Thymus (tissue), 11 donors: ENCODE data around the gene CRHR2. TPM values are rescaled to one million over a fixed set of nuclear protein-coding genes. Genes with fewer than 3 reads are reported as not detected.
"Not testable (repeated sequence)": the region's sequence is repeated elsewhere in the genome, so short reads cannot be mapped to it uniquely, and the experiment has no call there.

ENCODE experiments used
- DNase-seq, 9 donors: peaks; one replicate each; pipeline ENCODE4 v3.0.0-alpha.2; 2013; ENCODE audit warnings: low spot score in 9 of 9, low read depth in 6 of 9, missing footprints in 1 of 9
- H3K27ac ChIP-seq, 2 donors: one replicate each; pipeline ENCODE4 v1.5.1; 2013; ENCODE audit warnings: control low read depth in 1 of 2, low read depth in 1 of 2, low read length in 1 of 2, mild to moderate bottlenecking in 1 of 2, moderate library complexity in 1 of 2
- H3K27me3 ChIP-seq, 2 donors: one replicate each; pipeline ENCODE4 v1.5.1; 2013; ENCODE audit warnings: low read length in 1 of 2; ENCODE audit not compliant: control insufficient read depth in 2 of 2, insufficient read depth in 1 of 2
- H3K36me3 ChIP-seq, 2 donors: one replicate each; pipeline ENCODE4 v1.5.1; 2013; ENCODE audit warnings: low read length in 1 of 2, mild to moderate bottlenecking in 1 of 2, moderate library complexity in 1 of 2; ENCODE audit not compliant: control insufficient read depth in 2 of 2, insufficient read depth in 2 of 2
- H3K4me1 ChIP-seq, 2 donors: one replicate each; pipeline ENCODE4 v1.5.1; 2013; ENCODE audit warnings: low read length in 2 of 2; ENCODE audit not compliant: control insufficient read depth in 2 of 2, insufficient read depth in 2 of 2
- H3K4me3 ChIP-seq, 2 donors: one replicate each; pipeline ENCODE4 v1.5.1; 2013; ENCODE audit warnings: low read length in 2 of 2, control low read depth in 1 of 2, mild to moderate bottlenecking in 1 of 2
- H3K9me3 ChIP-seq, 2 donors: one replicate each; pipeline ENCODE4 v1.5.1; 2013; ENCODE audit warnings: low read length in 1 of 2, mild to moderate bottlenecking in 1 of 2; ENCODE audit not compliant: control insufficient read depth in 2 of 2, insufficient read depth in 1 of 2
- WGBS: extraction: QIAGEN DNeasy Blood & Tissue Kit; methylation state at CpG from one replicate; pipeline ENCODE4 v1.1.7; 2013; 5-methylcytosine and 5-hydroxymethylcytosine counted together
- polyA plus RNA-seq: library from polyadenylated mRNA; stranded (reverse); fragments of 200-250 nt; gene quantifications from one replicate; pipeline ENCODE4 v1.2.3, GENCODE V29; 2013
- total RNA-seq: library from RNA; stranded (reverse); fragments of 120-200 nt; gene quantifications from one replicate; pipeline ENCODE4 v1.2.4, GENCODE V29; 2013
- donor health status: healthy.

CRHR2 gene
- total and polyA plus RNA-seq, 2 donors = under 0.01 to 0.05 TPM

GRCh38 chr7:30723776-30724175 lies 41.5 kb upstream of the CRHR2 start:
- no peak for DNase-seq
- no peaks in the 10 kb centered on the region for H3K36me3 ChIP-seq
- H3K27ac ChIP-seq = no peak overlapping the region
- no peak overlapping the region for H3K4me3 ChIP-seq
- 94% methylated on average over 4 of the region's 4 CpGs for WGBS
- H3K4me1 ChIP-seq = peaks cover 14 to 20% of the 10 kb centered on the region in 2 donors
- H3K9me3 ChIP-seq = peaks cover 0 to 7% of the 10 kb centered on the region in 2 donors
- no peaks in the 10 kb centered on the region for H3K27me3 ChIP-seq

- H3K27ac ChIP-seq = no peak overlapping the region
- H3K4me3 ChIP-seq = no peak overlapping the region
- H3K36me3 ChIP-seq = no peaks in the 10 kb centered on the region
- H3K4me1 ChIP-seq = peaks cover 11 to 15% of the 10 kb centered on the region in 2 donors
- H3K9me3 ChIP-seq = peaks cover 0 to 7% of the 10 kb centered on the region in 2 donors
- H3K27me3 ChIP-seq = no peaks in the 10 kb centered on the region
- no peak for DNase-seq
These were observed 40.4 kb upstream of the CRHR2 start for GRCh38 chr7:30722671-30723070.

GRCh38 chr7:30722187-30722586 lies 39.9 kb upstream of the CRHR2 start:
- Histone ChIP-seq H3K27me3 (no peaks in the 10 kb centered on the region), H3K4me3 (no peak overlapping the region), H3K9me3 (peaks cover 0 to 7% of the 10 kb centered on the region in 2 donors), H3K27ac (no peak overlapping the region), H3K4me1 (peaks cover 7 to 11% of the 10 kb centered on the region in 2 donors), H3K36me3 (no peaks in the 10 kb centered on the region)
- DNase-seq = no peak
- WGBS = 93% methylated on average over 2 of the region's 2 CpGs

GRCh38 chr7:30721211-30721610 lies 39.0 kb upstream of the CRHR2 start:
- no peak overlapping the region for H3K27ac ChIP-seq
- peaks cover 0 to 11% of the 10 kb centered on the region in 2 donors for H3K9me3 ChIP-seq
- H3K27me3 ChIP-seq = no peaks in the 10 kb centered on the region
- H3K36me3 ChIP-seq = no peaks in the 10 kb centered on the region
- 96% methylated on average over 1 of the region's 1 CpG for WGBS
- H3K4me1 ChIP-seq = peaks cover 0 to under 1% of the 10 kb centered on the region in 2 donors
- H3K4me3 ChIP-seq = no peak overlapping the region
- no peak for DNase-seq

- not testable (repeated sequence) for H3K4me1 ChIP-seq, H3K27me3 ChIP-seq, H3K27ac ChIP-seq, H3K4me3 ChIP-seq, DNase-seq, H3K36me3 ChIP-seq
- 96% methylated on average over 2 of the region's 2 CpGs for WGBS
- peaks cover 0 to 11% of the 10 kb centered on the region in 2 donors for H3K9me3 ChIP-seq
These were observed 37.2 kb upstream of the CRHR2 start for GRCh38 chr7:30719434-30719833.

- Histone ChIP-seq H3K27me3 (no peaks in the 10 kb centered on the region), H3K9me3 (peaks cover 0 to 11% of the 10 kb centered on the region in 2 donors), H3K4me3 (no peak overlapping the region), H3K36me3 (no peaks in the 10 kb centered on the region), H3K27ac (no peak overlapping the region), H3K4me1 (no peaks in the 10 kb centered on the region)
- no peak for DNase-seq
- WGBS = 84% methylated on average over 2 of the region's 2 CpGs
These were observed 34.9 kb upstream of the CRHR2 start for GRCh38 chr7:30717181-30717580.

GRCh38 chr7:30714129-30714528 lies 31.9 kb upstream of the CRHR2 start:
- no peak overlapping the region for H3K27ac ChIP-seq
- H3K27me3 ChIP-seq = no peaks in the 10 kb centered on the region
- no peaks in the 10 kb centered on the region for H3K4me1 ChIP-seq
- no peaks in the 10 kb centered on the region for H3K36me3 ChIP-seq
- peaks cover 0 to 4% of the 10 kb centered on the region in 2 donors for H3K9me3 ChIP-seq
- no peak overlapping the region for H3K4me3 ChIP-seq
- no peak for DNase-seq
- 99% methylated on average over 1 of the region's 1 CpG for WGBS

- H3K27ac ChIP-seq = no peak overlapping the region
- H3K27me3 ChIP-seq = no peaks in the 10 kb centered on the region
- no peaks in the 10 kb centered on the region for H3K36me3 ChIP-seq
- 83% methylated on average over 6 of the region's 6 CpGs for WGBS
- H3K9me3 ChIP-seq = peaks cover 0 to 4% of the 10 kb centered on the region in 2 donors
- no peaks in the 10 kb centered on the region for H3K4me1 ChIP-seq
- H3K4me3 ChIP-seq = no peak overlapping the region
- DNase-seq = no peak
These were observed 31.1 kb upstream of the CRHR2 start for GRCh38 chr7:30713392-30713791.

- no peaks in the 10 kb centered on the region for H3K9me3 ChIP-seq
- H3K27me3 ChIP-seq = no peaks in the 10 kb centered on the region
- no peak for DNase-seq
- no peaks in the 10 kb centered on the region for H3K36me3 ChIP-seq
- 95% methylated on average over 4 of the region's 4 CpGs for WGBS
- H3K27ac ChIP-seq = no peak overlapping the region
- no peaks in the 10 kb centered on the region for H3K4me1 ChIP-seq
- H3K4me3 ChIP-seq = no peak overlapping the region
These were observed 28.4 kb upstream of the CRHR2 start for GRCh38 chr7:30710669-30711068.

- Histone ChIP-seq H3K27me3 (peaks cover 0 to 3% of the 10 kb centered on the region in 2 donors), H3K4me3 (no peak overlapping the region), H3K27ac (no peak overlapping the region), H3K36me3 (no peaks in the 10 kb centered on the region), H3K9me3 (no peaks in the 10 kb centered on the region), H3K4me1 (no peaks in the 10 kb centered on the region)
- no peak for DNase-seq
- WGBS = 85% methylated on average over 6 of the region's 6 CpGs
These were observed 27.3 kb upstream of the CRHR2 start for GRCh38 chr7:30709549-30709948.
